ENCODE measurements around the gene RAB11FIP3. TPM values are rescaled to one million over a fixed set of nuclear protein-coding genes. Genes with fewer than 3 reads are reported as not detected.

The RAB11FIP3 gene
- total and polyA plus RNA-seq, 2 of the 13 experiments (the other 11 are each of a cell fraction or from before 2014, with no cell fraction given): 34.3 to 57.6 TPM

GRCh38 chr16:425082-425718, at the start of gene RAB11FIP3 (continued):
- peak; percentile 76; the same call in 1 of the 2 replicates for TF ChIP-seq GFI1 (CRISPR knock-in tag; IDR thresholded peaks at IDR 0.05; ENCODE audit: borderline replicate concordance)
- TF ChIP-seq ZBTB38 (CRISPR knock-in tag; IDR thresholded peaks at IDR 0.05): peak; percentile 78
- TF ChIP-seq KMT2B (CRISPR knock-in tag; IDR thresholded peaks at IDR 0.05): peak; percentile 67
- no peak for TF ChIP-seq ONECUT2 (CRISPR knock-in tag; IDR thresholded peaks at IDR 0.05)
- no peak for TF ChIP-seq ATF1 (CRISPR knock-in tag; IDR thresholded peaks at IDR 0.05)
- peak; percentile 70; the same call in 1 of the 2 replicates for TF ChIP-seq CAMTA2 (CRISPR knock-in tag; IDR thresholded peaks at IDR 0.05; ENCODE audit: borderline replicate concordance)
- peak; percentile 83 for TF ChIP-seq MAX (IDR thresholded peaks at IDR 0.05)
- peak; percentile 59; the same call in 1 of the 2 replicates for TF ChIP-seq THAP9 (CRISPR knock-in tag; IDR thresholded peaks at IDR 0.05; ENCODE audit: borderline replicate concordance)
- no peak for TF ChIP-seq ZFP62 (CRISPR knock-in tag; IDR thresholded peaks at IDR 0.05)
- TF ChIP-seq ZNF138 (CRISPR knock-in tag; IDR thresholded peaks at IDR 0.05; ENCODE audit: low read depth): no peak; the same call in 1 of the 2 replicates
- no peak; the same call in 1 of the 2 replicates for TF ChIP-seq ZNF574 (CRISPR knock-in tag; IDR thresholded peaks at IDR 0.05)
- peak; percentile 45; the same call in 1 of the 2 replicates for TF ChIP-seq ZBED4 (CRISPR knock-in tag; IDR thresholded peaks at IDR 0.05; ENCODE audit: borderline replicate concordance)
- TF ChIP-seq RBM22 (optimal IDR thresholded peaks at IDR 0.05; ENCODE audit: low read length): no peak
- no peak for TF ChIP-seq NR2F1 (CRISPR knock-in tag; IDR thresholded peaks at IDR 0.05)
- TF ChIP-seq ZBTB21 (CRISPR knock-in tag; IDR thresholded peaks at IDR 0.05): no peak; the same call in 1 of the 2 replicates
- peak; percentile 77; the same call in 1 of the 2 replicates for TF ChIP-seq ZNF704 (CRISPR knock-in tag; IDR thresholded peaks at IDR 0.05; ENCODE audit: borderline replicate concordance)
- TF ChIP-seq ZFP82 (CRISPR knock-in tag; IDR thresholded peaks at IDR 0.05; ENCODE audit: borderline replicate concordance): peak; percentile 53; the same call in 1 of the 2 replicates
- TF ChIP-seq POGZ (CRISPR knock-in tag; IDR thresholded peaks at IDR 0.05): no peak; the same call in 1 of the 2 replicates
